Ishikawa (cell line): Measurements from ENCODE around the gene PLEKHB1.

Source experiments
- CEBPB ChIP-seq: IDR thresholded peaks from 2 replicates; pipeline ENCODE4 v1.6.1; 2012
- CREB1 ChIP-seq: IDR thresholded peaks from 2 replicates; pipeline ENCODE4 v1.6.1; 2012; ENCODE audit warnings: low read depth
- EGR1 ChIP-seq: IDR thresholded peaks from 2 replicates; pipeline ENCODE4 v1.6.1; 2012
- EP300 ChIP-seq: IDR thresholded peaks from 2 replicates; pipeline ENCODE4 v1.6.1; 2012; ENCODE audit warnings: borderline replicate concordance
- FOXM1 ChIP-seq: IDR thresholded peaks from 2 replicates; pipeline ENCODE4 v1.6.1; 2012; ENCODE audit warnings: low read depth, borderline replicate concordance
- NFIC ChIP-seq: IDR thresholded peaks from 2 replicates; pipeline ENCODE4 v1.6.1; 2012
- RAD21 ChIP-seq: IDR thresholded peaks from 2 replicates; pipeline ENCODE4 v1.6.1; 2012; ENCODE audit warnings: low read depth
- REST ChIP-seq: IDR thresholded peaks from 2 replicates; pipeline ENCODE4 v1.6.1; 2012; ENCODE audit warnings: low read depth, mild to moderate bottlenecking
- TAF1 ChIP-seq: IDR thresholded peaks from 2 replicates; pipeline ENCODE4 v1.6.1; 2012; ENCODE audit warnings: low read depth, mild to moderate bottlenecking
- TCF12 ChIP-seq: IDR thresholded peaks from 2 replicates; pipeline ENCODE4 v1.6.1; 2012; ENCODE audit warnings: low read depth
- TEAD4 ChIP-seq: IDR thresholded peaks from 2 replicates; pipeline ENCODE4 v1.6.1; 2012
- USF1 ChIP-seq: IDR thresholded peaks from 2 replicates; pipeline ENCODE4 v1.6.1; 2012
- YY1 ChIP-seq: IDR thresholded peaks from 2 replicates; pipeline ENCODE4 v1.6.1; 2012; ENCODE audit warnings: low read depth
- ZBTB7A ChIP-seq: IDR thresholded peaks from 2 replicates; pipeline ENCODE4 v1.6.1; 2012; ENCODE audit warnings: low read depth
- TF ChIP-seq, protein P1 (sequence below): IDR thresholded peaks from 2 replicates; pipeline ENCODE4 v1.6.1; 2012

Gene PLEKHB1

DNA sequence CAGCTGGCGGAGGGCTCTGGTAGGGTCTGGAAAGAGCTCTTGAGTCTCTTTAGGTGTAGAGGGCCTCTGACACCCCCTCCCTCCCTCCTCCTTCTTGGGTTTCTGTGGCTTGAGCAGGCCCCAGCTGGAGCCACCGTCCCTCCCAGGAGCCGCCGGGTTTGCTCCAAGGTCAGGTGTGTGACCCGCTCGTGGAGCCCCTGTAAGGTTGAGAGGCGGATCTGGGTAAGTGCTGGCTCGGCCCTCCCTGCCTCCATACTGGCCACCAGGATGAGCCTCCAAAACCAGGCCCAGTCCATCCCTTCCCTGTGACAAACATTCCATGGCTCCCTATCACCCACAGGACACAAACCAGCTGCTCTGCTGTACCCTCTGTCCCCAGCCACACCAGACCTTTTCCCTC lies 9.3 kb downstream of the PLEKHB1 start:
- no peak for TF ChIP-seq EGR1

GRCh38 chr11:73656985-73657384 lies 10.6 kb downstream of the PLEKHB1 start:
- TF ChIP-seq USF1 (no peak), REST (no peak), CEBPB (no peak), TEAD4 (no peak), TCF12 (no peak), YY1 (no peak), RAD21 (no peak), ZBTB7A (no peak), EGR1 (no peak), TAF1 (no peak)
- TF ChIP-seq, protein P1, sequence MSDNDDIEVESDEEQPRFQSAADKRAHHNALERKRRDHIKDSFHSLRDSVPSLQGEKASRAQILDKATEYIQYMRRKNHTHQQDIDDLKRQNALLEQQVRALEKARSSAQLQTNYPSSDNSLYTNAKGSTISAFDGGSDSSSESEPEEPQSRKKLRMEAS: no peak

DNA sequence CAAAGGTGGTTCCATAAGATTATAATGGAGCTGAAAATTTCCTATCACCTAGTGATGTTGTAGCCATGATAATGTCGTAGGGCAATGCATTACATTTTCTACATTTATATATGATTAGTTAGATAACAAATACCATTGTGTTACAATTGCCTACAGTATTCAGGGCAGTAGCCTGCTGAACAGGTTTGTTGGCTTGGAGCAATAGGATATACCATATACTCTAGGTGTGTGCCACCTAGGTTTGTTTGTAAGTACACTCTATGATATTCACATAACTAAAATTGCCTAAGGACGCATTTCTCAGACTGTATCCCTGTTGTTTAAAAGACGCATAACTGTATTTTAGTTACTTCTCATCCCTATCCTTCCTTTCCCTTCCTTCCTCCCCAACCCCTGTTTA lies 13.6 kb downstream of the PLEKHB1 start:
- TF ChIP-seq CEBPB: no peak

- TF ChIP-seq FOXM1: no peak
Measured at GRCh38 chr11:73660497-73661034, 14.2 kb downstream of the PLEKHB1 start.

GRCh38 chr11:73661035-73661628 lies 14.8 kb downstream of the PLEKHB1 start:
- TF ChIP-seq TEAD4: peak; percentile 47; the same call in 1 of the 2 replicates
- peak; percentile 99 for TF ChIP-seq RAD21
- TF ChIP-seq EP300: no peak

DNA sequence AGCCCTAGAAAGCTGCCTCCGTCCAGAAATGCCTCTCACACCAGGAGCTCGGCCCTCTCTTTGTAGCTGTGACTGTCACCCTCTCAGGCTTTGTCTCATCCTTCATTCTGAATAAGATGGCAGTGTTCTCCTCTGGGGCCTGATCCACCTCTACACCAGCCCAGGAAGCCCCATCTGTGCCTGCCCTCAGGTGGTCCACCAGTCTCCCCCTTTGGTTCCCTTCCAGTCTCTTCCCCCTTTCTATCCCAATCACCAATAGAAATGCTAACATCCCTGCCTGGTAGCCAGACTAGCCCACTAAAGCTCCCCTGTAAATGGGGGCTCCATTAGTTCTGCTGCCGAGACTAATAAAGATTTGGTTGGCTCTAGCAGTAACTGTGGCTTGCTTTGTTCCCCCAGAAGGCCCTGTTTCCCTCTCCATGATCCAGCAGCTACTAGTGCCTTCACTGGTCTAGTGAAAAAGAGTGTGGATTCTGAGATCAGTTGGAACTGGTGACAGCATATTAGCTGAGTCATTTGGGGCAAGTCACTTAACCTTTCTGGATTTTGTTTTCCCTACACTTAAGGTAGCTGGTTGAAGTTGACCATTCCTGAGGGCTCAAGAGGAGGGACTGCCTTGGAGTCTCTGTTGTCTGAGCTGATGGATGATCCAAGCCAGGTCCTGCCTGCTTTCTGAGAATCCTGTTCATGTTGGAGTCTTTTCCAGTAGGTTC lies 16.2 kb downstream of the PLEKHB1 start:
- TF ChIP-seq TEAD4 (no peak), USF1 (no peak), ZBTB7A (no peak), YY1 (no peak), EP300 (no peak), FOXM1 (no peak)

DNA sequence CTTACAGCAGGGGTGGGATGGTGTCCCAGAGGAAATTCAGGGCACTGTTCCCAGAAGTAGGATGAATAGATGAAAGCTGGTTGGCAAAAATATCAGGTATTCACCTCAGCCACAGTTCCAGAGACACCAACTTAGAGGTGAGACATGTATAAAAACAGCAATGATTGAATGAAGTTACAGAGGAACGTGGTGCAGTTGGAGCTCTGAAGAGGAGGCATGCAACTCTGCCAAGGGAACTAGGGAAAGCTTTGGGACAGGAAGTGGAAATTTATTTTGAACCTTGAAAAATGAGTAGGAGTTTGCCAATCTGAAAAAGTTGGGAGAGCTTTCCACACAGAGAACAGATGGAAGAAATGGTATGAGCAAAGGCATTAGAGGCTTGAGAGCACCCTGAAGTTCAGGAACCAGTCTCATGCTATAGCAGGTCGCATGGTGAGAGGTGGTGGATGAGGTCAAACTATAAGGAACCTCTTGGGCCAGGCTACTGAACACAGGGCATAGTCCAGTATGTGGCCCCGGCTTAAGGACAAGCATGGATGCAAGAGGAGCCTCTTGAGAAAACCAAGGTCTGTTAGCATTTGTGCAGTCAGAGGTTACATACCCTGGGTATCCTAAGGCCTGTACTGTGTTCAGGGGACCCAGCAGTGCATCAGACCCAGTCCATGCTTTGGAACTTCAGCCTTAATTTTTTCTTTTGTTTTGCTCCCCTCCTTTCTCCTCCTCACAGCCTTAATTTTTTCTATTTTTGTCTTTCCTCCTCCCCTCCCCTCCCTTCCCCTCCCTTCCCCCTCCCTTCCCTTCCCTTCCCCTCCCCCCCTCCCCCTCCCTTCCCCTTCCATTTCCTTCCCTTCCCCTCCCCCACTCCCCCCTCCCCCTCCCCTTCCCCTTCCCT lies 17.5 kb downstream of the PLEKHB1 start:
- TF ChIP-seq CEBPB (no peak), RAD21 (no peak), EP300 (no peak), YY1 (no peak), FOXM1 (no peak)

DNA sequence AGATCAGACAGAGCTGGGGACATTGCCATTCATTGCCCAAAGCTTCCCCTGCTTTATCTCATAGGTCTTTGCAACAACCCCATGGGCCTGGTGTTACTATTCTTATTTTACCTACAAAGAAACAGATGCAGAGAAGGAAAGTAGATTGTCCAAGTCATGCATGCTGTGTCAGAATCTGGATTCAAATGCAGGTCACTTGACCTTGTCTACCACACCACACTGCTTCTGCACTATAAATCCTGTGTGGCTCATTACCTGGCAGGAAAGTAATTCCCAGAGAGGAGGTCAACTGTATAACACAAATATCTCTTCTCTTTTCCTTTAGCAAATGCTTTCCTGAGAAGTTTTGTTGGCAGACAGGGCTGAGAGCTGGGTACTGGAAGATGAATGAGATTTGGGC lies 18.5 kb downstream of the PLEKHB1 start:
- TF ChIP-seq CREB1: no peak
- TF ChIP-seq EGR1: no peak
- no peak for TF ChIP-seq YY1
- TF ChIP-seq ZBTB7A: no peak
- no peak for TF ChIP-seq REST
- no peak for TF ChIP-seq CEBPB
- TF ChIP-seq USF1: no peak
- TF ChIP-seq TAF1: no peak
- TF ChIP-seq NFIC: no peak
- no peak for TF ChIP-seq TEAD4
- TF ChIP-seq TCF12: no peak
- TF ChIP-seq, protein P1: no peak
- no peak for TF ChIP-seq RAD21
